Panc1 (cell line): ENCODE data around the gene TEX264. TPM values are rescaled to one million over a fixed set of nuclear protein-coding genes. Genes with fewer than 3 reads are reported as not detected.
A peak's percentile ranks its signal among the peaks of the same experiment; 100 is the strongest.

Experiments
- ATAC-seq: fragments of 200-7000 bp; cut with Tn5 transposase; 2 replicates; pipeline ENCODE4 v1.9.1; 2020; ENCODE audit warnings: mild to moderate bottlenecking, moderate library complexity
- BruUV-seq: library from RNA; stranded (reverse); fragments of 400-500 nt; replicated peaks from 2 replicates; lab custom pipeline; 2021; lab: Mats Ljungman, UMichigan
- CTCF ChIA-PET: fragments of 300-600 bp; sonication (Branson Sonifier 250); formaldehyde crosslinking; loops from one replicate; lab custom pipeline; 2022; ENCODE audit warnings: antibody characterized with exemption; lab: Charles Lee
- POLR2A ChIA-PET: fragments of 300-600 bp; sonication (Branson Sonifier 250); formaldehyde crosslinking; loops from one replicate; lab custom pipeline; 2022; ENCODE audit warnings: antibody characterized with exemption; lab: Charles Lee
- DNase-seq: peaks from one replicate; pipeline ENCODE4 v3.0.0-alpha.2; 2010; ENCODE audit warnings: low read depth, low spot score
- H3K27ac ChIP-seq: 2 replicates; pipeline ENCODE4 v1.5.1; 2011; ENCODE audit warnings: mild to moderate bottlenecking, low read length, inconsistent platforms
- H3K27me3 ChIP-seq: fragments of 200-500 bp; sonication (Bioruptor generic); 2 replicates; pipeline ENCODE4 v1.6.0; 2014; ENCODE audit warnings: low read length, inconsistent platforms; ENCODE audit not compliant: control insufficient read depth, insufficient read depth
- H3K36me3 ChIP-seq: fragments of 200-500 bp; sonication (Bioruptor generic); 2 replicates; pipeline ENCODE4 v1.5.1; 2014; ENCODE audit warnings: inconsistent platforms, mild to moderate bottlenecking, low read length, moderate library complexity; ENCODE audit not compliant: control insufficient read depth, insufficient read depth
- H3K4me1 ChIP-seq: 2 replicates; pipeline ENCODE4 v1.5.1; 2011; ENCODE audit warnings: inconsistent platforms, mild to moderate bottlenecking, low read length, moderate library complexity; ENCODE audit not compliant: control insufficient read depth, insufficient read depth
- H3K4me3 ChIP-seq, 2 experiments: 2 replicates each; pipeline ENCODE4 v1.5.1; 2011 to 2012; ENCODE audit warnings: low read depth in 2 of 2, low read length in 2 of 2, mild to moderate bottlenecking in 2 of 2, inconsistent platforms in 1 of 2, moderate library complexity in 1 of 2
- H3K9me3 ChIP-seq: fragments of 200-500 bp; sonication (Bioruptor generic); 2 replicates; pipeline ENCODE4 v1.5.1; 2014; ENCODE audit warnings: low read depth, mild to moderate bottlenecking, inconsistent platforms, low read length, moderate library complexity; ENCODE audit not compliant: control insufficient read depth, insufficient read depth
- POLR2AphosphoS5 ChIP-seq: IDR thresholded peaks from 2 replicates; pipeline ENCODE4 v1.6.1; 2012; ENCODE audit warnings: mild to moderate bottlenecking, low read depth, low read length, moderate library complexity
- SIN3A ChIP-seq: IDR thresholded peaks from 2 replicates; pipeline ENCODE4 v1.6.1; 2012; ENCODE audit warnings: low read depth, mild to moderate bottlenecking, low read length, moderate library complexity, borderline replicate concordance; ENCODE audit not compliant: insufficient read depth
- TCF7L2 ChIP-seq: IDR thresholded peaks from 2 replicates; pipeline ENCODE4 v1.6.1; 2011; ENCODE audit warnings: mild to moderate bottlenecking, low read depth, low read length, inconsistent platforms
- in situ Hi-C: cut with HindIII; loops from 2 replicates; pipeline ENCODE4 v1.10.0; 2016; ENCODE audit warnings: low sequenced_read_pairs, low pct_unique_long_range_greater_than_20kb
- intact Hi-C: fragments of 100-400 bp; cut with micrococcal nuclease; formaldehyde crosslinking; loops from one replicate; pipeline ENCODE4 v1.10.0; 2022; ENCODE audit not compliant: unreplicated experiment
- total RNA-seq: library from RNA; stranded (reverse); gene quantifications from one replicate; pipeline ENCODE4 v1.2.1, GENCODE V29; 2021; ENCODE audit not compliant: unreplicated experiment
- TF ChIP-seq, protein P1 (sequence below): fragments of 450-650 bp; IDR thresholded peaks from 2 replicates; pipeline ENCODE4 v1.5.1; 2017; ENCODE audit warnings: mild to moderate bottlenecking
- TF ChIP-seq, protein P2 (sequence below), 2 experiments: IDR thresholded peaks; 2 replicates each; pipeline ENCODE4 v1.6.1; 2011 to 2012; ENCODE audit warnings: low read depth in 2 of 2, control low read depth in 1 of 2, low read length in 1 of 2, mild to moderate bottlenecking in 1 of 2, moderate library complexity in 1 of 2; ENCODE audit not compliant: insufficient read depth in 1 of 2

TEX264 gene
- total RNA-seq, 1 experiment from 2014 or later = 45.8 TPM

DNA sequence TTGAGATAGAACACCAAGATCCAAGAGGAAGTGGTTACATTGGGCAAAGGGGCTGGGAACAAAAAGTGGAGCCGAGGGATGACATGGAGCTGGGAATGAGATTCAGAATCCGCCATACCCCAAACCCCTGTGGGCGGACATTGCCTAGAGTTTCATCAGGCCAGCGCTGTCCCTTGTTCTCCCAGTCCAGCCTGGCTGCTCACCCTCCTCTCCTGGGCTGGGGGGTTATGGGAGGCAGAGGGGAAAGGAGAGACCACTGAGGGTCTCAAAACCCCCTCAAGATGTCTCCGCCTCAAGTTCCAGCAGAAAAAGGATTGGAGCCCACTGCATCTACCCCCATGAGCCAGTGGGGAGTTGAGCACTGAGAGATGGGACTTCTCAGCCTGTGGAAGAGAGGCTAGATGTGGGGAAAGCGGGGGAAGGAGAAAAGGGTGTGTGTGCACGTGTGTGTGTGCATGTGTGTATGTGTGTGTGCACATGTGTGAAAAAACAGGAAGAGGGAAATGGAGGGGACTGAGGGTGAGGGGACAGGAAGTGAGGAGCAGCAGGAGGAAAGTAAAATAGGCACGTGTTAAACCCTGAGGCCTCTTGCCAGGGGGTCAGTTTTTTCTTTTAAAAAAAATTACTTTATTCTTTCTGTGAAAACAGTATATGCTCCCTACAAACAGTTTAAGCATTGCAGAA lies 50.2 kb downstream of the TEX264 start:
- in situ Hi-C loops (no loop called here), intact Hi-C loops (no loop called here)
- no peaks in the 10 kb centered on the region; the same call in 1 of the 2 replicates for H3K27me3 ChIP-seq
- ChIA-PET CTCF (no interaction called here), POLR2A (no interaction called here)
- no peaks in the 10 kb centered on the region for H3K9me3 ChIP-seq
- no peaks in the 10 kb centered on the region for H3K36me3 ChIP-seq
- H3K27ac ChIP-seq = no peak overlapping the region
- H3K4me1 ChIP-seq = no peaks in the 10 kb centered on the region
- no peak for ATAC-seq
- no peak overlapping the region for H3K4me3 ChIP-seq
- no peak for TF ChIP-seq SIN3A
- TF ChIP-seq, protein P1, sequence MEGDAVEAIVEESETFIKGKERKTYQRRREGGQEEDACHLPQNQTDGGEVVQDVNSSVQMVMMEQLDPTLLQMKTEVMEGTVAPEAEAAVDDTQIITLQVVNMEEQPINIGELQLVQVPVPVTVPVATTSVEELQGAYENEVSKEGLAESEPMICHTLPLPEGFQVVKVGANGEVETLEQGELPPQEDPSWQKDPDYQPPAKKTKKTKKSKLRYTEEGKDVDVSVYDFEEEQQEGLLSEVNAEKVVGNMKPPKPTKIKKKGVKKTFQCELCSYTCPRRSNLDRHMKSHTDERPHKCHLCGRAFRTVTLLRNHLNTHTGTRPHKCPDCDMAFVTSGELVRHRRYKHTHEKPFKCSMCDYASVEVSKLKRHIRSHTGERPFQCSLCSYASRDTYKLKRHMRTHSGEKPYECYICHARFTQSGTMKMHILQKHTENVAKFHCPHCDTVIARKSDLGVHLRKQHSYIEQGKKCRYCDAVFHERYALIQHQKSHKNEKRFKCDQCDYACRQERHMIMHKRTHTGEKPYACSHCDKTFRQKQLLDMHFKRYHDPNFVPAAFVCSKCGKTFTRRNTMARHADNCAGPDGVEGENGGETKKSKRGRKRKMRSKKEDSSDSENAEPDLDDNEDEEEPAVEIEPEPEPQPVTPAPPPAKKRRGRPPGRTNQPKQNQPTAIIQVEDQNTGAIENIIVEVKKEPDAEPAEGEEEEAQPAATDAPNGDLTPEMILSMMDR = no peak
- TF ChIP-seq, protein P2, sequence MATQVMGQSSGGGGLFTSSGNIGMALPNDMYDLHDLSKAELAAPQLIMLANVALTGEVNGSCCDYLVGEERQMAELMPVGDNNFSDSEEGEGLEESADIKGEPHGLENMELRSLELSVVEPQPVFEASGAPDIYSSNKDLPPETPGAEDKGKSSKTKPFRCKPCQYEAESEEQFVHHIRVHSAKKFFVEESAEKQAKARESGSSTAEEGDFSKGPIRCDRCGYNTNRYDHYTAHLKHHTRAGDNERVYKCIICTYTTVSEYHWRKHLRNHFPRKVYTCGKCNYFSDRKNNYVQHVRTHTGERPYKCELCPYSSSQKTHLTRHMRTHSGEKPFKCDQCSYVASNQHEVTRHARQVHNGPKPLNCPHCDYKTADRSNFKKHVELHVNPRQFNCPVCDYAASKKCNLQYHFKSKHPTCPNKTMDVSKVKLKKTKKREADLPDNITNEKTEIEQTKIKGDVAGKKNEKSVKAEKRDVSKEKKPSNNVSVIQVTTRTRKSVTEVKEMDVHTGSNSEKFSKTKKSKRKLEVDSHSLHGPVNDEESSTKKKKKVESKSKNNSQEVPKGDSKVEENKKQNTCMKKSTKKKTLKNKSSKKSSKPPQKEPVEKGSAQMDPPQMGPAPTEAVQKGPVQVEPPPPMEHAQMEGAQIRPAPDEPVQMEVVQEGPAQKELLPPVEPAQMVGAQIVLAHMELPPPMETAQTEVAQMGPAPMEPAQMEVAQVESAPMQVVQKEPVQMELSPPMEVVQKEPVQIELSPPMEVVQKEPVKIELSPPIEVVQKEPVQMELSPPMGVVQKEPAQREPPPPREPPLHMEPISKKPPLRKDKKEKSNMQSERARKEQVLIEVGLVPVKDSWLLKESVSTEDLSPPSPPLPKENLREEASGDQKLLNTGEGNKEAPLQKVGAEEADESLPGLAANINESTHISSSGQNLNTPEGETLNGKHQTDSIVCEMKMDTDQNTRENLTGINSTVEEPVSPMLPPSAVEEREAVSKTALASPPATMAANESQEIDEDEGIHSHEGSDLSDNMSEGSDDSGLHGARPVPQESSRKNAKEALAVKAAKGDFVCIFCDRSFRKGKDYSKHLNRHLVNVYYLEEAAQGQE (IDR thresholded peaks at IDR 0.05; ENCODE audit: insufficient read depth in 1 of 2, low read depth in 2 of 2, low read length in 1 of 2) = no peak
- no peak for TF ChIP-seq TCF7L2
- no peak for TF ChIP-seq POLR2AphosphoS5
- DNase-seq = no peak
- BruUV-seq = no TSS peak

DNA sequence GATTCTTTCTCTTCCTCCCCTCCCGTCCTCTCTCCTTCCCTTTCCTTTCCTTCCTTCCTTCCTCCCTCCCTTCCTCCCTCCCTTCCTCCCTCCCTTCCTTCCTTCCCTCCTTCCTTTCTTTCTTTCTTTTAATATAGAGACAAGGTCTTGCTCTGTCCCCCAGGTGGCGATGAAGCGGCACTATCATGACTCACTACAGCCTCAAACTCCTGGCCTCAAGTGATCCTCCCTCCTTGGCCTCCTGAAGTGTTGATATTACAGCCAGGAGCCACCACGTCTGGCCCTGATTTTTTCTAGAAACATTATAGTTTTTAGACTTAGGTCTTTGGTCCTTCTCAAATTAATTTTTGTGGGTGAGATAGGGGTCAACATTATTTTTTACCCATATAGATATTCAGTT lies 51.3 kb downstream of the TEX264 start:
- in situ Hi-C loops = no loop called here
- ATAC-seq (no peak), DNase-seq (no peak)
- TF ChIP-seq, protein P1 = peak; percentile 26; the same call in 1 of the 2 replicates
- no peak for TF ChIP-seq TCF7L2
- CTCF ChIA-PET = no interaction called here
- Histone ChIP-seq H3K4me1 (no peaks in the 10 kb centered on the region), H3K4me3 (no peak overlapping the region), H3K9me3 (no peaks in the 10 kb centered on the region), H3K27ac (no peak overlapping the region), H3K36me3 (no peaks in the 10 kb centered on the region), H3K27me3 (no peaks in the 10 kb centered on the region; the same call in 1 of the 2 replicates)
- POLR2A ChIA-PET = no interaction called here
- intact Hi-C loops = no loop called here
- BruUV-seq = no TSS peak
